ENCODE data around the gene PEAK1. TPM values are rescaled to one million over a fixed set of nuclear protein-coding genes. Genes with fewer than 3 reads are reported as not detected.
A peak's percentile ranks its signal among the peaks of the same experiment; 100 is the strongest.

The PEAK1 gene
- total and polyA plus RNA-seq, 2 donors (not counting 1 experiment from before 2014, with no cell fraction given) = 61.0 to 91.8 TPM

DNA sequence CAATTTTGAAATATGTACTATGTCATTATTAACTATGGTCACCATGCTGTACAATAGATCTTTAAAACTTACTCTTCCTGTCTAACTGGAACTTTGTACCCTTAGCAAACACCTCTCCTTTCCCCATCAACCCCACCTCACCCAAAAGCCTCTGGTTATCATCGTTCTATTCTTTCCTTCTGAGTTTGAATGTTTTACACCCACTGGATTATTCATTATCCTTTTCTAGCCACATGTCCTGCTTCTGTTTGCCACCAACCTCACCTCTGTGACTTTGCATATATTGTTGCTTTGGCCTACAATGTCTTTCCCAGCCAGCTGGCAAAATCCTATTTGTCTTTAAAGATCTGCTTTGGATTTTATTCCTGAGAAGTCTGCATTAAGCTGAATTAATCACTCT, 246.4 kb downstream of the PEAK1 start:
- Histone ChIP-seq H2AFZ (ENCODE audit: low read length) (no peak overlapping the region), H4K20me1 (ENCODE audit: control insufficient read depth, extremely low read depth, insufficient read depth, low read length) (no peaks in the 10 kb centered on the region), H3K79me2 (ENCODE audit: control insufficient read depth, insufficient read depth, low read length) (no peaks in the 10 kb centered on the region), H3K36me3 (ENCODE audit: control insufficient read depth, insufficient read depth, low read length) (no peaks in the 10 kb centered on the region), H3K4me3 (replicated peaks in 1 of 4; ENCODE audit: control extremely low read depth in 1 of 4, insufficient read depth in 1 of 4, low read depth in 3 of 4, low read length in 4 of 4) (no peak overlapping the region), H3K4me1 (ENCODE audit: control insufficient read depth, extremely low read depth, insufficient read depth, low read length) (no peaks in the 10 kb centered on the region), H3K27ac (ENCODE audit: insufficient read depth, low read length) (no peak overlapping the region), H3K9ac (ENCODE audit: insufficient read depth, low read length) (no peak overlapping the region), H3K4me2 (ENCODE audit: extremely low read depth, insufficient read depth, low read length) (no peak overlapping the region), H3K9me3 (ENCODE audit: control insufficient read depth, insufficient read depth, low read depth, low read length) (no peaks in the 10 kb centered on the region), H3K27me3 (ENCODE audit: control insufficient read depth, insufficient read depth, low read length) (no peaks in the 10 kb centered on the region)
- TF ChIP-seq EZH2 (IDR thresholded peaks at IDR 0.05; ENCODE audit: low read length, missing control alignments) = no peak
- TF ChIP-seq, protein P1, sequence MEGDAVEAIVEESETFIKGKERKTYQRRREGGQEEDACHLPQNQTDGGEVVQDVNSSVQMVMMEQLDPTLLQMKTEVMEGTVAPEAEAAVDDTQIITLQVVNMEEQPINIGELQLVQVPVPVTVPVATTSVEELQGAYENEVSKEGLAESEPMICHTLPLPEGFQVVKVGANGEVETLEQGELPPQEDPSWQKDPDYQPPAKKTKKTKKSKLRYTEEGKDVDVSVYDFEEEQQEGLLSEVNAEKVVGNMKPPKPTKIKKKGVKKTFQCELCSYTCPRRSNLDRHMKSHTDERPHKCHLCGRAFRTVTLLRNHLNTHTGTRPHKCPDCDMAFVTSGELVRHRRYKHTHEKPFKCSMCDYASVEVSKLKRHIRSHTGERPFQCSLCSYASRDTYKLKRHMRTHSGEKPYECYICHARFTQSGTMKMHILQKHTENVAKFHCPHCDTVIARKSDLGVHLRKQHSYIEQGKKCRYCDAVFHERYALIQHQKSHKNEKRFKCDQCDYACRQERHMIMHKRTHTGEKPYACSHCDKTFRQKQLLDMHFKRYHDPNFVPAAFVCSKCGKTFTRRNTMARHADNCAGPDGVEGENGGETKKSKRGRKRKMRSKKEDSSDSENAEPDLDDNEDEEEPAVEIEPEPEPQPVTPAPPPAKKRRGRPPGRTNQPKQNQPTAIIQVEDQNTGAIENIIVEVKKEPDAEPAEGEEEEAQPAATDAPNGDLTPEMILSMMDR (conservative IDR thresholded peaks at IDR 0.05 in 1 of 2, IDR thresholded peaks at IDR 0.05 in 1 of 2; ENCODE audit: low read depth in 1 of 2, low read length in 2 of 2) = no peak
- no peak for DNase-seq (ENCODE audit: low read depth in 2 of 2)

DNA sequence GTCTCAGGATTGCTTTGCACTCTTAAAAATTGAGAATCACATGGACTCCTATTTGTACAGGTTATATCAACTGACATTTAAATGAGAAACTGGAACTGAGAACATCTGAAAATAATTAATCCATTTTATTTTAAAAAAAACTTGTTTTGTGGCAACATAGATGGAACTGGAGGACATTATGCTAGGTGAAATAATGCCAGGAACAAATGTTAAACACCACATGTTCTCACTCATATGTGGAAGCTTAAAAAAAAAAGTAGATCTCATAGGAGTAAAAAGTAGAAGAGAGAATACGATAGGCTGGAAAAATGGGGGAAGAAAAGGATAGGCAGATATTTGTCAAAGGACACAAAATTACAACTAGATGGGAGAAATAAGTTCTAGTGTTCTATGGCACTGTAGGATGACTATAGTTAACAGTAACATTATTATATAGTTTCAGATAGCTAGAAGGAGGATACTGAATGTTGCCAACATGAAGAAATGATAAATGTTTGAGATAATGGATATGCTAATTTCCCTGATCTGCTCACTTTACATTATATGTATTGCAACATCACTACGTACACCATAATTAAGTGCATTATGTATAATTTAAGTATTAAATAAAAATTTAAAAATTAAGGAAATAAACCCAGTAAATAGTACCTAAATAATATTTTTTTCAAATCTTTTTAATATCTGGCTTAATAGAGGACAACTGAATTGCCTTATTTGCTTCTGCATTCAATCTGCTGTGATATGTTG, 248.5 kb downstream of the PEAK1 start:
- DNase-seq (ENCODE audit: low read depth in 2 of 2) = no peak
- TF ChIP-seq, protein P1 (conservative IDR thresholded peaks at IDR 0.05 in 1 of 2, IDR thresholded peaks at IDR 0.05 in 1 of 2; ENCODE audit: low read depth in 1 of 2, low read length in 2 of 2) = no peak
- no peak for TF ChIP-seq EZH2 (IDR thresholded peaks at IDR 0.05; ENCODE audit: low read length, missing control alignments)

DNA sequence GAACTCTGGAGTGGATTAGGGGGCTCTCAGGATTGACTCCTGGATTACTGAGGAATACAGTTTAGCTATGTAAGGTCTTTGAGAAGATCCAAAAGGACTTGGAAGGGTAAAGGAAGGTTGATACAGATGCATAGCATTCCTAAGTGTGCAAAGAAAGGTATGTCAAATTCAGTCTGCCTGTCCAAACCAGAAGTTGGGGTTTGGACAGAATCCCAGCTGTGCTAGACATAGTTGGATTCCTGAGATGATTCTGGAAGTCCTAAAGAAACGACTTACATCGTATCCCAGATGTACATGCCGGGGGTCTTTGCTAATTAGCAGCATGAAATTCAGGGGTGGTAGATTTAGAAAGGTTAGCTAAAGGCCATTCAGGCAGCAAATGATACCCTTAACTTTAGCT, 251.3 kb downstream of the PEAK1 start:
- no peak overlapping the region for H2AFZ ChIP-seq (ENCODE audit: low read length)
- no peaks in the 10 kb centered on the region for H3K27me3 ChIP-seq (ENCODE audit: control insufficient read depth, insufficient read depth, low read length)
- no peak overlapping the region for H3K4me3 ChIP-seq (replicated peaks in 1 of 4; ENCODE audit: control extremely low read depth in 1 of 4, insufficient read depth in 1 of 4, low read depth in 3 of 4, low read length in 4 of 4)
- H3K27ac ChIP-seq (ENCODE audit: insufficient read depth, low read length) = no peak overlapping the region
- no peak overlapping the region for H3K9ac ChIP-seq (ENCODE audit: insufficient read depth, low read length)
- H3K79me2 ChIP-seq (ENCODE audit: control insufficient read depth, insufficient read depth, low read length) = no peaks in the 10 kb centered on the region
- TF ChIP-seq, protein P1 (conservative IDR thresholded peaks at IDR 0.05 in 1 of 2, IDR thresholded peaks at IDR 0.05 in 1 of 2; ENCODE audit: low read depth in 1 of 2, low read length in 2 of 2) = no peak
- no peak for TF ChIP-seq EZH2 (IDR thresholded peaks at IDR 0.05; ENCODE audit: low read length, missing control alignments)
- H4K20me1 ChIP-seq (ENCODE audit: control insufficient read depth, extremely low read depth, insufficient read depth, low read length) = no peaks in the 10 kb centered on the region
- H3K36me3 ChIP-seq (ENCODE audit: control insufficient read depth, insufficient read depth, low read length) = no peaks in the 10 kb centered on the region
- DNase-seq (ENCODE audit: low read depth in 2 of 2) = peak in 1 of 2 donors; percentile 88
- no peaks in the 10 kb centered on the region for H3K4me1 ChIP-seq (ENCODE audit: control insufficient read depth, extremely low read depth, insufficient read depth, low read length)
- no peak overlapping the region for H3K4me2 ChIP-seq (ENCODE audit: extremely low read depth, insufficient read depth, low read length)
- H3K9me3 ChIP-seq (ENCODE audit: control insufficient read depth, insufficient read depth, low read depth, low read length) = no peaks in the 10 kb centered on the region

More for the DNA sequence above, 248.5 kb downstream of the PEAK1 start:
- H3K9me3 ChIP-seq (ENCODE audit: control insufficient read depth, insufficient read depth, low read depth, low read length) = no peaks in the 10 kb centered on the region
- H3K4me2 ChIP-seq (ENCODE audit: extremely low read depth, insufficient read depth, low read length) = no peak overlapping the region
- no peak overlapping the region for H3K9ac ChIP-seq (ENCODE audit: insufficient read depth, low read length)
- no peak overlapping the region for H3K27ac ChIP-seq (ENCODE audit: insufficient read depth, low read length)
- no peaks in the 10 kb centered on the region for H3K79me2 ChIP-seq (ENCODE audit: control insufficient read depth, insufficient read depth, low read length)
- no peaks in the 10 kb centered on the region for H3K36me3 ChIP-seq (ENCODE audit: control insufficient read depth, insufficient read depth, low read length)
- no peaks in the 10 kb centered on the region for H3K27me3 ChIP-seq (ENCODE audit: control insufficient read depth, insufficient read depth, low read length)
- no peaks in the 10 kb centered on the region for H3K4me1 ChIP-seq (ENCODE audit: control insufficient read depth, extremely low read depth, insufficient read depth, low read length)
- H4K20me1 ChIP-seq (ENCODE audit: control insufficient read depth, extremely low read depth, insufficient read depth, low read length) = no peaks in the 10 kb centered on the region
- no peak overlapping the region for H2AFZ ChIP-seq (ENCODE audit: low read length)
- no peak overlapping the region for H3K4me3 ChIP-seq (replicated peaks in 1 of 4; ENCODE audit: control extremely low read depth in 1 of 4, insufficient read depth in 1 of 4, low read depth in 3 of 4, low read length in 4 of 4)

All from fibroblast of lung (primary cell).